ENCODE results near the gene GAGE12H. TPM values are rescaled to one million over a fixed set of nuclear protein-coding genes. Genes with fewer than 3 reads are reported as not detected.

Gene GAGE12H, protein sequence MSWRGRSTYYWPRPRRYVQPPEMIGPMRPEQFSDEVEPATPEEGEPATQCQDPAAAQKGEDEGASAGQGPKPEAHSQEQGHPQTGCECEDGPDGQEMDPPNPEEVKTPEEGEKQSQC
- total RNA-seq: not detected in 2 replicates

GRCh38 chrX:49579649-49580048 is at the start of gene GAGE12H:
Gene GAGE12H (plus strand): TSS chrX:49579949. CDS start chrX:49581104, 1,155 bp downstream.

GRCh38 chrX:49531877-49532276 is 47.9 kb upstream of the GAGE12H start, which contains the start of gene GAGE12C:
Gene GAGE12C (plus strand): TSS chrX:49532177. CDS start chrX:49533332, 1,155 bp downstream.

GRCh38 chrX:49541433-49541832 is 38.3 kb upstream of the GAGE12H start, which contains the start of gene GAGE12D:
Gene GAGE12D (plus strand): TSS chrX:49541733. CDS start chrX:49542888, 1,155 bp downstream.

DNA sequence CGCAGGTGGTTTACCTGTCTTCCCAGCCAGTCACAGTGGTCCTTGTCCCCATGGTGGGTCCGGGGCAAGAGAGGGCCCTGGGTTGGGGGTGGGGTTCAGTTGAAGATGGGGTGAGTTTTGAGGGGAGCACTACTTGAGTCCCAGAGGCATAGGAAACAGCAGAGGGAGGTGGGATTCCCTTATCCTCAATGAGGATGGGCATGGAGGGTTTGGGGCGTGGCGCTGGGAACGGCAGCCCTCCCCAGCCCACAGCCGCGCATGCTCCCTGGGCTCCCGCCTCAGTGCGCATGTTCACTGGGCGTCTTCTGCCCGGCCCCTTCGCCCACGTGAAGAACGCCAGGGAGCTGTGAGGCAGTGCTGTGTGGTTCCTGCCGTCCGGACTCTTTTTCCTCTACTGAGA is 28.8 kb upstream of the GAGE12H start, which contains the start of gene GAGE12E:
Gene GAGE12E, plus strand, starts transcription at position 301 of the 400 bp plus-strand sequence. CDS start 1,155 bp downstream, outside the sequence.

DNA sequence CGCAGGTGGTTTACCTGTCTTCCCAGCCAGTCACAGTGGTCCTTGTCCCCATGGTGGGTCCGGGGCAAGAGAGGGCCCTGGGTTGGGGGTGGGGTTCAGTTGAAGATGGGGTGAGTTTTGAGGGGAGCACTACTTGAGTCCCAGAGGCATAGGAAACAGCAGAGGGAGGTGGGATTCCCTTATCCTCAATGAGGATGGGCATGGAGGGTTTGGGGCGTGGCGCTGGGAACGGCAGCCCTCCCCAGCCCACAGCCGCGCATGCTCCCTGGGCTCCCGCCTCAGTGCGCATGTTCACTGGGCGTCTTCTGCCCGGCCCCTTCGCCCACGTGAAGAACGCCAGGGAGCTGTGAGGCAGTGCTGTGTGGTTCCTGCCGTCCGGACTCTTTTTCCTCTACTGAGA is 19.2 kb upstream of the GAGE12H start, which contains the start of gene GAGE12F:
Gene GAGE12F, plus strand, starts transcription at position 301 of the 400 bp plus-strand sequence. CDS start 1,155 bp downstream, outside the sequence.

GRCh38 chrX:49570100-49570499 is 9.6 kb upstream of the GAGE12H start, which contains the start of gene GAGE12G:
Gene GAGE12G (plus strand): TSS chrX:49570400. CDS start chrX:49571555, 1,155 bp downstream.

GRCh38 chrX:49589196-49589595 is 9.4 kb downstream of the GAGE12H start, which contains the start of gene GAGE2A:
Gene GAGE2A (plus strand): TSS chrX:49589496. CDS start chrX:49590651, 1,155 bp downstream.

GRCh38 chrX:49598720-49599119 is 19.0 kb downstream of the GAGE12H start, which contains the start of gene GAGE1:
Gene GAGE1 (plus strand): TSS chrX:49599020. CDS start chrX:49600175, 1,155 bp downstream.

Other genes with a start within 250 kb of the GAGE12H start
- not detected in 2 replicates for gene GAGE13, start 248.4 kb upstream of the GAGE12H start, total RNA-seq
- not detected in 2 replicates for gene GAGE12C, start 47.8 kb upstream of the GAGE12H start, total RNA-seq
- not detected in 2 replicates for gene GAGE12D, start 38.2 kb upstream of the GAGE12H start, total RNA-seq
- not detected in 2 replicates for gene GAGE12E, start 28.7 kb upstream of the GAGE12H start, total RNA-seq
- not detected in 2 replicates for gene GAGE12F, start 19.1 kb upstream of the GAGE12H start, total RNA-seq
- gene GAGE12G, start 9.5 kb upstream of the GAGE12H start, total RNA-seq: not detected in 2 replicates
- not detected in 2 replicates for gene GAGE2A, start 9.5 kb downstream of the GAGE12H start, total RNA-seq
- gene GAGE1, start 19.1 kb downstream of the GAGE12H start, total RNA-seq: not detected in 2 replicates
- gene PAGE1, start 116.0 kb downstream of the GAGE12H start, total RNA-seq: not detected in 2 replicates
- not detected in 2 replicates for gene PAGE4, start 249.4 kb downstream of the GAGE12H start, total RNA-seq

Data from bronchial smooth muscle cell (primary cell).